DND-41 (cell line): ENCODE data around the gene CDX2.

Source experiments
- CTCF ChIP-seq: IDR thresholded peaks from 2 replicates; pipeline ENCODE4 v1.5.1; 2012; ENCODE audit warnings: borderline replicate concordance, low read length, moderate library complexity, mild to moderate bottlenecking; ENCODE audit not compliant: poor library complexity, severe bottlenecking; ENCODE audit errors: extremely low read depth
- EZH2 ChIP-seq: IDR thresholded peaks from 3 replicates; pipeline ENCODE4 v1.6.1; 2012; ENCODE audit warnings: borderline replicate concordance, low read depth, mild to moderate bottlenecking, moderate library complexity, low read length, inconsistent platforms; ENCODE audit not compliant: severe bottlenecking

- TF ChIP-seq CTCF = no peak
- no peak for TF ChIP-seq EZH2
These were observed 44.4 kb upstream of the CDX2 start for GRCh38 chr13:28013482-28013881.
